ACC112 (cell line): Measurements from ENCODE around the gene GPER1.
"Not testable (repeated sequence)": the region's sequence is repeated elsewhere in the genome, so short reads cannot be mapped to it uniquely, and the experiment has no call there.

ENCODE experiments used
- H2AFZ ChIP-seq: fragments of 200-600 bp; sonication (generic); one replicate; pipeline ENCODE4 v1.6.0; 2017; ENCODE audit warnings: antibody characterized with exemption, low read length; ENCODE audit not compliant: unreplicated experiment
- H3K27ac ChIP-seq: fragments of 200-600 bp; sonication (generic); 2 replicates; pipeline ENCODE4 v1.5.1; 2014; ENCODE audit warnings: low read depth, mild to moderate bottlenecking, antibody characterized with exemption, low read length, moderate library complexity
- H3K27me3 ChIP-seq: fragments of 200-600 bp; sonication (generic); 2 replicates; pipeline ENCODE4 v1.6.1; 2014; ENCODE audit warnings: mild to moderate bottlenecking, antibody characterized with exemption, low read length, moderate library complexity, mixed read lengths; ENCODE audit not compliant: insufficient read depth
- H3K36me3 ChIP-seq: fragments of 200-600 bp; sonication (generic); 2 replicates; pipeline ENCODE4 v1.6.1; 2016; ENCODE audit warnings: mild to moderate bottlenecking, antibody characterized with exemption, low read length, moderate library complexity, mixed read lengths; ENCODE audit not compliant: insufficient read depth
- H3K4me1 ChIP-seq: fragments of 200-600 bp; sonication (generic); one replicate; pipeline ENCODE4 v1.6.1; 2016; ENCODE audit warnings: low read length, mixed read lengths; ENCODE audit not compliant: insufficient read depth, unreplicated experiment, control insufficient read depth
- H3K4me3 ChIP-seq: fragments of 200-600 bp; sonication (generic); 2 replicates; pipeline ENCODE4 v1.5.1; 2014; ENCODE audit warnings: mild to moderate bottlenecking, low read depth, low read length
- H3K79me2 ChIP-seq: fragments of 200-600 bp; sonication (generic); one replicate; pipeline ENCODE4 v1.6.0; 2016; ENCODE audit warnings: low read length; ENCODE audit not compliant: control insufficient read depth, unreplicated experiment, insufficient read depth

Gene GPER1

GRCh38 chr7:1140476-1141104, 52.7 kb downstream of the GPER1 start:
- peaks cover 9% of the 10 kb centered on the region for H3K4me1 ChIP-seq
- H3K4me3 ChIP-seq, result no peak overlapping the region
- H3K79me2 ChIP-seq, result peaks cover 11% of the 10 kb centered on the region
- no peak overlapping the region for H2AFZ ChIP-seq
- H3K36me3 ChIP-seq, result no peaks in the 10 kb centered on the region
- no peaks in the 10 kb centered on the region for H3K27me3 ChIP-seq
- no peak overlapping the region for H3K27ac ChIP-seq

- Histone ChIP-seq H3K27ac (no peak overlapping the region), H3K4me3 (no peak overlapping the region), H3K79me2 (peaks cover 10% of the 10 kb centered on the region), H3K4me1 (peaks cover 7% of the 10 kb centered on the region), H3K27me3 (no peaks in the 10 kb centered on the region), H2AFZ (no peak overlapping the region), H3K36me3 (no peaks in the 10 kb centered on the region)
These were observed 53.7 kb downstream of the GPER1 start for GRCh38 chr7:1141651-1142050.

- H3K27me3 ChIP-seq, result no peaks in the 10 kb centered on the region
- H3K4me1 ChIP-seq, result peaks cover 3% of the 10 kb centered on the region
- no peak overlapping the region for H3K27ac ChIP-seq
- no peaks in the 10 kb centered on the region for H3K36me3 ChIP-seq
- peak overlapping the region; percentile 38 for H2AFZ ChIP-seq
- peaks cover 5% of the 10 kb centered on the region for H3K79me2 ChIP-seq
- H3K4me3 ChIP-seq, result peak overlapping the region; percentile 16; the same call in 1 of the 2 replicates
These were observed 54.2 kb downstream of the GPER1 start for GRCh38 chr7:1142051-1142635.

GRCh38 chr7:1143031-1143430, 55.1 kb downstream of the GPER1 start:
- H3K4me1 ChIP-seq, H3K36me3 ChIP-seq, H3K79me2 ChIP-seq, H3K27ac ChIP-seq, H3K27me3 ChIP-seq, H2AFZ ChIP-seq, H3K4me3 ChIP-seq: not testable (repeated sequence)
